Activated CD8-positive, alpha-beta memory T cell treated with anti-CD3 and anti-CD28 coated beads for 24 hours (primary cell): Measurements from ENCODE around the gene CYP8B1.

Source experiments
- DNase-seq: peaks from one replicate; pipeline ENCODE4 v3.0.0-alpha.2; 2020

Gene CYP8B1, protein sequence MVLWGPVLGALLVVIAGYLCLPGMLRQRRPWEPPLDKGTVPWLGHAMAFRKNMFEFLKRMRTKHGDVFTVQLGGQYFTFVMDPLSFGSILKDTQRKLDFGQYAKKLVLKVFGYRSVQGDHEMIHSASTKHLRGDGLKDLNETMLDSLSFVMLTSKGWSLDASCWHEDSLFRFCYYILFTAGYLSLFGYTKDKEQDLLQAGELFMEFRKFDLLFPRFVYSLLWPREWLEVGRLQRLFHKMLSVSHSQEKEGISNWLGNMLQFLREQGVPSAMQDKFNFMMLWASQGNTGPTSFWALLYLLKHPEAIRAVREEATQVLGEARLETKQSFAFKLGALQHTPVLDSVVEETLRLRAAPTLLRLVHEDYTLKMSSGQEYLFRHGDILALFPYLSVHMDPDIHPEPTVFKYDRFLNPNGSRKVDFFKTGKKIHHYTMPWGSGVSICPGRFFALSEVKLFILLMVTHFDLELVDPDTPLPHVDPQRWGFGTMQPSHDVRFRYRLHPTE

DNA sequence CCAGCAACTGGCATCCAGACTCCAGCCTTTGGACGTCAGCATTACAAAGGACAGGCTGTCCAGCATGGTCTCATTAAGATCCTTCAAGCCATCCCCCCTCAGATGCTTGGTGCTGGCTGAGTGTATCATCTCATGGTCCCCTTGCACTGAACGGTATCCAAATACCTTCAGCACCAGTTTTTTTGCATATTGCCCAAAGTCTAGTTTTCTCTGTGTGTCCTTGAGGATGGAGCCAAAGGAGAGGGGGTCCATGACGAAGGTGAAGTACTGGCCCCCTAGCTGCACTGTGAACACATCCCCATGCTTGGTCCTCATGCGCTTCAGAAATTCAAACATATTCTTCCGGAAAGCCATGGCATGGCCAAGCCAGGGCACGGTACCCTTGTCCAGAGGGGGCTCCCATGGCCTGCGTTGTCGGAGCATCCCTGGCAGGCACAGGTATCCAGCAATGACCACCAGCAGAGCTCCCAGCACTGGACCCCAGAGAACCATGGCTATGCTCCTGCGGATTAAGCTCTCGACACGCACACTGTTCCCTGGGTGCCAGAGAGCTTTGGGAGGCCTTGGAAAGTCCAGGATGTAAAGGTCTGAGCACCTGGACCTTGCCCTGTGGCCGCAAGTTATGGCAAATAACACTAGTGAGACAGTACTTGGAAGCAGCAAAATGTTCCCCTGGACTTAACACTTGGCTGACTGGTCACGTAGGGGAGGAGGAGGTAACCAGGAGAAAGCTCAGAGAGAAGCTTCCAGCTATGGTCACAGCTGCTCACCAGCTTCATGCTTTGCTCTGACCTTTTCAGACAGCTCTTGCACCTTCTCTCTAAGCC lies at the start of gene CYP8B1:
TSS of gene CYP8B1 (minus strand) at position 555 of the 827 bp plus-strand sequence. CDS start at position 492, 63 bp downstream.
- DNase-seq: no peak

DNA sequence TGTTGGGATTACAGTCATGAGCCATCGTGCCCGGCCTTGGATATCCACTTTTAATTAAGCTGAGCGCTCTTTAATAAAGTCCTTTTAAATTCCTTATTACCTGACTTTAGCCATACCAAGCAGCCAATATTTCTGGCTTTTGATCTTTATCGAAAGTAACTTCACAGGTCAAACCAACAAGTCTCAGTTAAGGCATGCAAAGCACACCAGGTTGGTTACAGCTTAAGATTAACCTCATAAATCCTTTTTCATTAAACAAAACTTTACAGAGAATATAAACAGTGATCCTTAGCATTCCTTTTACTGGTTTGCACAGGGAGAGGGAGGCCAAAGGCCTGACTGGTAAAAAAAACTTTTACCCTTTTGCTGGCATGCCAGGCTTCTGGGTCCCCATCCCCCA lies 47.9 kb upstream of the CYP8B1 start:
- no peak for DNase-seq

DNA sequence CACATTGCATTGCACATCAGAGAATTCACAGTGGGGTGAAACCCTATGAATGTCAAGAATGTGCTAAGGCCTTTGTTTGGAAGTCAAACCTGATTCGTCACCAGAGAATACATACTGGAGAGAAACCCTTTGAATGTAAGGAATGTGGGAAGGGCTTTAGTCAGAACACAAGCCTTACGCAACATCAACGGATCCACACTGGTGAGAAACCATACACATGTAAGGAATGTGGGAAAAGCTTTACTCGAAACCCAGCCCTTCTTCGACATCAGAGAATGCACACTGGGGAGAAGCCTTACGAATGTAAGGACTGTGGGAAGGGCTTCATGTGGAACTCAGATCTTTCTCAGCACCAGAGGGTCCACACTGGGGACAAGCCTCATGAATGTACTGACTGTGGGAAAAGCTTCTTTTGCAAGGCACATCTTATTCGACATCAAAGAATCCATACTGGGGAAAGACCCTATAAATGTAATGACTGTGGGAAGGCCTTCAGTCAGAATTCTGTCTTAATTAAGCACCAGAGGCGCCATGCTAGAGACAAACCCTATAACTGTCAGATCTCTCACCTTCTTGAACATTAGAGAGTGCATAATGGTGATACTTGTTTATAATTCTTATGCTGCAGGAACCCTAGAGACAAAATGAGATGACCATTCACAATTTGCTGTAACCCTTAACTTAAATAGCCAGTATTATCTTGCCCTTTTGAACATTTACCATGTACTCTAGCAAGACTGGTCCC lies 39.3 kb upstream of the CYP8B1 start:
- no peak for DNase-seq

DNA sequence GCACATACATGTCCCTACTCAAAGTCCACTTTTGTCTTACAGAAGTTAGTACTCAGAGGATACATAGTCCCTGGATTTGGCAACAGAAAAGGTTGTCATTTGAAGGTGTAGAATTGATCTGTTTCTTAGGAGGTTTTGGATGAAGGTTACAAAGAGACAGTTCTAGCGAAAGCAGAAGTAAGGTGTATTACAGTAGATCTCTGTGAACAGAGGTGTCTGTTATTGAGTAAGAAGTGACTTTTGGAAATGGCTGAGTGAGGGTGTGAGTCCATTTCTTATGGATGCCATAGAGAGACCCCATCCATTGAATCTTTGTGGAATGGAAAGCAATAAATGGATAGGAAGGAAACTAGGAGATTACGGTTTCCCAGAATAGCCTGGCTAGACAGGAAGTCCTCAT lies 35.9 kb upstream of the CYP8B1 start:
- no peak for DNase-seq

GRCh38 chr3:42908675-42909074 lies 33.0 kb upstream of the CYP8B1 start:
- DNase-seq: no peak

DNA sequence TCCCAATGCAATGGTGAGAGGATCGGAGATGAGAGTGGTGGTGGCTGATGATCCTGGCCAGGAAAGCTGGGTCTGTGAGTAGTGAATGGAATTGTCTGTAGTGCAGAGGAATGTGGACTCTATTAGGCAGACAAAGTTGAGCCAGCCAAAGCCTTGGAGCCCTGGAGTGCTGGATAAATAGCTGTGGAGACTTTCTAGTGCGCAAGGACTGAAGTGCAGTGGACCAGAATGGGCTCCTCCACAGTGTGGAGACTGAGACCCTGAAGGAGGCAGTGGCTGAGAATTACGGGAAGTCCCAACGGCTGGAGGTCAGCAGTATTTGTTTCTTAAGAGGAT lies 31.1 kb upstream of the CYP8B1 start:
- no peak for DNase-seq

GRCh38 chr3:42906070-42906847 lies 30.6 kb upstream of the CYP8B1 start, which contains the start of gene ZNF662:
TSS of gene ZNF662 (plus strand) at chr3:42906142. CDS start at chr3:42908115, 1,973 bp downstream.
- peak; percentile 81 for DNase-seq

DNA sequence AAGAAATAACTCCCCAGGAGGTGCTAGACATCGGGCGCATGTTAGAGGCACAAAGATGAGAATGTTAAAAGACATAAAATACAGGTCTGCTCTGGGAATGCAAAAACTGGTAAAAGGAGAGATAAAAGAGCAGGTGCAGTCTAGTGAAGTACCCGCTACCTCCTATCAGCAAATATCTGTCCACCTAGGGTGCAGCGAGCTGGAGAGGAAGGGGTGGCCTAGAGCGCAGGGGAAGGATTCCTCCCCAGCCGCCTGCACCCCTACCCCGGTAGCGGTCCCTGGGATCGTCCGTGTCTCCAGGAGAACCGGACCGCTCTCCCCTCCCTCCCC lies 30.0 kb upstream of the CYP8B1 start:
- DNase-seq: no peak

GRCh38 chr3:42904076-42904475 lies 28.4 kb upstream of the CYP8B1 start:
- no peak for DNase-seq

DNA sequence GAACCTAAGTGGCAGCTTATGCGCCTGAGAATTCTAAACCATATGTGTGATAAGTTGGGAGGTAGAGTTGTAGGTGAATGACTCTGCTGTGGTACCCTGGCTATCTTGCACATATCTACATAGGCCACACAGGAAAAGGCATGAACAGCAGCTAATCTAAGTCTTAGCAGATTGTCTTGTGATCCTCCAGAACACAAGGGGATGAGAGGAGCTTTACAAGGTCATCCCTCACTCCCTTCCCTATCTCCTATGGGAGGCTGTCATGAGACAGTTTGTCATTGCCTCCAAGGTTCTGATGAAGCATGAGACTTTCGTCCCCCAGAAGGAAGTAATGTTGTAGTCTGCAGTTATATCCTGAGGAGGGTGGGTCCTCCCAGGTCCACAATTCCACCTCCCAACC lies 26.6 kb upstream of the CYP8B1 start:
- no peak for DNase-seq

GRCh38 chr3:42901073-42901415 lies 25.4 kb upstream of the CYP8B1 start:
- no peak for DNase-seq

DNA sequence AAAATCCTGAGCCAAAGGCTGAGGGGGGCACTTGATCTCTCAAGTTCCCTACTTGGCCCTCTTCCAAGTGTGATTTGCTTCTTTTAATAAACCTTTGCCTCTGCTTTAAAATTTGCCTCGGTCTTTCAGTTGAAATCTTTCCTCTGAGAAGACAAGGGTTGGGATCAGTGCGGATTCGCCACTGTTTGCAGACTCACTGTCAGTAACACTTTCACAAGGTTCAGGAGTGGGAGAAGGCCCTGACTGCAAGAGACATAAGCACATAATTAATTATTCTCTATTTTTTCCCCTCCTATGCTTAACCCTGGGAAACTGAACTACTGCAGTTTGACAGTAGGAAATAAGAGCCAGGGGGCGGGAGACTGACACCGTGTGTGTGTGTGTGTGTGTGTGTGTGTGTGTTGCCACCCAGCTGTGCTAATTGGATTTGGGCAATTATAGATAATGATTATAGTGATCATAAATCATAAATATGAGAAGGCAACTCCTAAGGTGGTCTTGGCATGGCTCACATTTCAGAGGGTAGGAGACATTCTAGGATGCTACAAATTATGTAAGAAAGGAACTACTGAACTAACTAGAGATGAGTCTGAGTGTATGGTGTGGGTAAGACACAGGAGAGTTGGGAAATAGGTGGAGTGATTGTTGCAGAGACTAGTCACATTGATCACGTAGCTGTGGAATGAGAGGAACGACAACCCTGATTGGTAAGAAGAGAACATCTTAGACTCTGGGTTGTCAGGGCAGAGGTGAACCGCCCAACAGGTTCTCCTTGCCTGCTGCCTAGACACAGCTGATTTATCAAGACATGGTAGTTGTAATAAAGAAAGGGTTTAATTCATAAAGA lies 24.8 kb upstream of the CYP8B1 start:
- no peak for DNase-seq

DNA sequence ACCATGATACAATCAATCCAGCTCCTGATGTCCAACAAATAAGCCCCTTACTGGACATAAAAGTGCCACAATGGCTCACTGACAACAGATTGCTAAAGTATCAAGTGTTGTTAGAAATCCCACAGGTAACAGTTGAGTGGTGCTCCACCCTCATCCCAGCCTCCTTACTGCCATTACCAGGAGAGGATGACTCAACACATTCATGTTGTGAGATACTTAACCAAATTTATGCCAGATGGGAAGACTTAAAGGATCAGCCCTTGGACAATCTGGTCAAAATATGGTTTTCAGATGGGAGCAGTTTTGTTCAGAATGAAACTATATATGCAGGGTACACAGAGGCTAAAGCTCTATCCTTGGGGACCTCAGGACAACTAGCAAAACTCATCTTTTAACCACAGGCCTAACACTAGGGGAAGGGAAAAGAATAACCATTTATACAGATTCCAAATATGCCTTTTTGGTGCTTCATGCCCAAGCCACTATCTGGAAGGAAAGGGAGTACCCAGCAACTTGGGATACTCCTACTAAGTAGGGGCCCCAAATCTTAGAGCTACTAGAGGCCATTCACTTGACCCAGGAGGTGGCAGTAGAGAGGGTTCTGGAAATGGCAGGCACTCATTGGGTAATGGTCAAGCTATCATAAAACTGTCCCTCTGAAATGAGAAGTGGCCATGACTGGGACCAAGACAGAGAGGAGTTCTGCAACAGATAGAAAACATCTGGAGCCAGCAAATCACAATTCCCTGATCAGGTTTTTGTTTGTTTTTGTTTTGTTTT lies 23.4 kb upstream of the CYP8B1 start:
- no peak for DNase-seq

DNA sequence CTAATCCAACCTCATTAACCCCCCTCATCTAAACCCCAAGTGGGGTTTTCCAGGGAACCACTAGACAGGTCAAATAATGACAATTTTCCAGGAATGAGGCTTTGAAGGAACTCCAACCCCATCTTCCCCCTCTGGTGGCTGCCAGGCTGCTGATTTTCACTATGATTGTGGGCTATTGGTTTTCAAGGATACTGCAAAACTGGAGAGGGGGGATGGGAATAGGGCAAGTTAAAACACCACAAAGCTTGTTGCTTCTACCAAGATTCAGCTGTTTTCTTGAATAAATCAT lies 19.8 kb upstream of the CYP8B1 start:
- no peak for DNase-seq

DNA sequence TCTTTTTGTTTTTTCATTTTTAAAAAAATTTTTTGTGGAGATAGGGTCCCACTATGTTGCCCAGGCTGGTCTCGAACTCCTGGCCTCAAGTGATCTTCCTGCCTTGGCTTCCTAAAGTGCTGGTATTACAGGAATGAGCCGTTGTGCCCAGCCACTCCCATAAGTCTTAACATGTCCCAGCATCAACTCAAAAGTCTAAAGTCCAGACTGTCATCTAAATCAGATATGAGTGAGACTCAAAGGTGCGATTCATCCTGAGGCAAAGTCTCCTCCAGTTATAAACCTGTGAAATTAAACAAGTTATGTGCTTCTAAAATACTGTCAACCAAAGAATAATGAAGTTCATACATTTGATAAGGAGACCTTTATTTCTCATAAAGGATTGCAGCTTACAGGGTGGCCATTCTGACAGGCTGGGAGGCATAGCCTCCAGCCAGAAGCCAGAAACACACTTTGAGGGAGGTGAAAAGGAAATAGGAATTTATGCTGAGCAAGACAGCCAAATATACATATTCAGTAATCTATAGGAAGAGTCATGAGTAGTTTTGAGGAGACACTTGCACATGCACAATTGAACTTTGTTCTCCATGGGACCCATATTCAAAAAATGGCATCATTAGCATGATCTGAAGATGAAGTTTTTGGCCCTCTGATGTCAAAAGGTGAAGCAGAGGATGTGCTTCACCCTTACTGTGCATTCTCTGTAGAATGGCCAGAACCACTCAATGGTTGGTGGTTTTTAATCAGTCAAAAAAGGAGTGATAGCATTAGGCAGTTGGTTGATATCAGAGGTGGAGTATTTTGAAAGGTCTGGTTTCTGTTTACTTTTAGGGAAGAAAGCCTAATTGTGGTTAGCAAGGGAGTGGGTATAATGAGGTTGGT lies 19.3 kb upstream of the CYP8B1 start:
- no peak for DNase-seq

- no peak for DNase-seq
Measured at GRCh38 chr3:42892807-42893206, 17.1 kb upstream of the CYP8B1 start.

- no peak for DNase-seq
Measured at GRCh38 chr3:42892169-42892568, 16.5 kb upstream of the CYP8B1 start.

GRCh38 chr3:42891042-42891441 lies 15.4 kb upstream of the CYP8B1 start:
- no peak for DNase-seq

DNA sequence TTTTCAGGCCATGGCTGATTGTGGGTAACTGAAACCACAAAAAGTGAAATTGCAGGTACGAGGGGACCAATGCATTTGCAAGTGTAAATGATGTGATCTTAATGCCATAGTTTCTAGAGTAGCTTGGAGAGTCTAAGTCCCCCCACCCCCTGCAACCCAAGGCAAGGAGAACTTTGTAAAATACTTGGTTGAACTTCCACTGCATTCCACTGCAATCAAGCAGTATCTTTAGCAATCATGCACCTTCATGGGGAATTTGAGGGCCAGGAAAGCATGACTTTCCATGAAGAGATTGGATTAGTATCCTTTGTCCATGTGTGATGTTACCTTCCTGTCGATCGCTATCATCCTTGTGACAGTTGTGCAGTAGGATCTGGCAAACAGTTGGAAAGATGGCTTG lies 11.4 kb upstream of the CYP8B1 start:
- DNase-seq: no peak

DNA sequence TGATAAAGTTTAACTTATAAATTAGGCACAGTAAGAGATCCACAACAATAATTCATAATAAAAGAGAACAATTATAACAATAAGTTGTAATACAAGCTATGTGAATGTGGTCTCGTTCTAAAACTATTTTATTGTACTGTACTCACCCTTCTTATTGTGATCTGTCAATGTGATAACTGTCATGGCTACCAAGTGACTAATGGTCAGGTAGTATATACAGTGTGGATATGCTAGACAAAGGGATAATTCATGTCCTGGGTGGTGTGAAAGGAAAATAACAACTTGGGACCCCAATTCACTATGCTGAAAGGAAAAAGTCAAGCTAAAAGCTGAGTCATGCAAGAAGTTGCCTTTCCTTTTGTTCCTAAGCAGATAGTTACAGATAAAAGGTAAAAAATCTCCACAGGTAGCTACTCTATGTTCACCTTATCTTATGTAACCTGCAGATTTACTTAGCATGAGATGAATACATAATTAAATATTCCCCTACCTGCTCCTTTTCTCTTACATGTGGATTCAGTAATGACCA lies 10.7 kb upstream of the CYP8B1 start:
- DNase-seq: no peak
